SK-N-MC (cell line): ENCODE results near the gene LOC101059915.

Source experiments
- EZH2 ChIP-seq: fragments of 200-600 bp; sonication (generic); IDR thresholded peaks from one replicate; pipeline ENCODE4 v1.6.1; 2017; ENCODE audit warnings: antibody characterized with exemption
- FOXP2 ChIP-seq: optimal IDR thresholded peaks from 2 replicates; pipeline ENCODE3; 2011; ENCODE audit warnings: mild to moderate bottlenecking, moderate library complexity; ENCODE audit not compliant: insufficient read depth; ENCODE audit errors: extremely low read length, control extremely low read depth
- POLR2AphosphoS5 ChIP-seq: IDR thresholded peaks from 2 replicates; pipeline ENCODE4 v1.6.1; 2012; ENCODE audit warnings: mild to moderate bottlenecking, low read depth, low read length, borderline replicate concordance

GRCh38 chrX:71650333-71650969 lies 16.9 kb upstream of the LOC101059915 start:
- TF ChIP-seq POLR2AphosphoS5 (no peak), EZH2 (no peak), FOXP2 (no peak)
